HG03060 (cell line): ENCODE results near the gene CWF19L2.
"Not testable (repeated sequence)": the region's sequence is repeated elsewhere in the genome, so short reads cannot be mapped to it uniquely, and the experiment has no call there.

Experiments used
- ATAC-seq: cut with Tn5 transposase; IDR thresholded peaks from one replicate; pipeline ENCODE4 v1.9.1; 2021; ENCODE audit warnings: low read depth, moderate number of reproducible peaks; ENCODE audit not compliant: unreplicated experiment

CWF19L2 gene

DNA sequence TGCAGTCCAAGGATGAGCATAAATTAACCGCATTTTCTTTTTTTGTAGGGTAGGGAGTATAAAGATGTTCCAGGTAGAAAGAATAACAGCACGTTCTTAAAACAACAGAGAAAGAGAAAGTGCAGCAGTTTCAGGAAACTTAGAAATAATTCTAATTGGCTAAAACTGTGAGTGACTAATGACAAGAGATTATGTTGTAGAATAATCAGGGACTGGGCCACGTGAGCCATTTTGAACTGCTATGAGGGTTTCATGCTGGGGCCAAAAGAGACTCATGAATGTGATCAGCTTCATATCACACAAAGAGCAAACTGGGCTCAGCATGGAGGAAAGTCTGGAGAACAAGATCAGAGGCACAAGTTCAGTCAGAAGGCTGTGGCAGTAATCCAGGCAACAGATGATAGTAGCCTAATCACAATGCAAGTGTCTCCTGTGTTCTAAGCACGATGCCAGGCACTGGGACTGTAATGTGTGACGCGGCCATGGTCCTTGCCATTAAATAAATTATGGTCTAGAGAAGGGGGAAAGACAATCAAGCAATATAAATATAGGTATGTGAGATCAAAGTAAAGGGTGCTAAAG lies 17.9 kb downstream of the CWF19L2 start:
- no peak for ATAC-seq

DNA sequence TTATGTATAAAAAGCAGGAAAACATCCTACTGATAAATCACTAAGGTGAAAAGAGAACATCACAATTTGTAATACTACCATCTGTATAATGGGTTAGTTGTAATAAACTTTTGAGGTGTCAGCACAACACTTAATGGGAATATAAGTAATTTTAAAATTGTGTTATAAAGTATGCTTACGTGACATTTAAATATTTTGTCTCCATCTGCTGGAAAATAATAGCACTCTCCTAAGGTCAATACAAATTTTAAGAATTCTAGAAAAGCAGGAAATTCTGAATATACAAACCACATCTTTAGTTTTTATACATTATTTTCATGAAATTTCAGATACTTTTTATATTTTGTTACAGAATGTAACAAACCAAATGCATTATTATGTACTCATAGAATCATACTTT lies 19.5 kb downstream of the CWF19L2 start:
- no peak for ATAC-seq

DNA sequence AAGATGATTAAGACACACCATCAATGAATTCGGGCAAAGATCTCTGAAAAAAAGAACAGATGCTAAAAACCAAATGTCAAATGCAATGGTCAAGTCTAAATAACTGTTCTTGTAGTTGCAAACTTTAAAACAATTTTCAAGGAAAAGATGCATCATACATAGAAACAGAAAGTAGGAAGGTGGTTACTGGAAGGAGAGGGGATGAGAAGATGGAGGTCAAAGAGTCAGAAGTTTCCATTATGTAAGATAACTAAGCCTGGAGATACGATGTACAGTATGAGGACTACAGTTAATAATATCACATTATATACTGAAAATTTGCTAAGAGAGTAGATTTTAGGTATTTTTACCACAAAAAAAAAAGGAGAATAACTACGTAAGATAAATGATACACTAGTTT lies 27.1 kb downstream of the CWF19L2 start:
- no peak for ATAC-seq

DNA sequence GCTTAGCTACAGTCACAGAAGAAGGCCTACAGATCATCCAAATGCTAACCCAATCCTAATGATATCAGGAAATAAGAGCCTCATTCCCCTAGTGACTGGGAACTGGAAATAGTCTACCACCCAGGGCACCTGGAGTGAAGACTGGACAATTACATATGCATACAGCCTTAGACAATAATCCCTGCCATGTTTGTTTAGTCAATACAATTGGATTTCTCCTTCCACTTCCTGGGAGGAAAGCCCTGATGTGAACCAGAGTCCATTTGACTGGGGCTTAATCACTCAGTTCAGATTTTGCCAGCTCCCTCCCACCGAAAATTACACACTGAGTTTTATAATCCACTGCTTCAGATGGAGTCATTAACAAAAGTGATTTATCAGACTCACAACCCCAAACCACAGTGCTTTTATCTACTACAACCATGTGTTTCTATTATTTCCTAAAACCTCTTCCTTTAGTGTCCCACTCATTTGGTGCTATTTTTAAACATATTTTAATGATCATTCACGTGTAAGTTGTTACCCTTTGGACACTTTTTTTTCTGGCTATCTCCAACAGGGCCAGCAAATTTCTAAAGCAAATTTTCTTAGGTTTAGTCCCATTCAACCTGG lies 29.9 kb downstream of the CWF19L2 start:
- no peak for ATAC-seq

DNA sequence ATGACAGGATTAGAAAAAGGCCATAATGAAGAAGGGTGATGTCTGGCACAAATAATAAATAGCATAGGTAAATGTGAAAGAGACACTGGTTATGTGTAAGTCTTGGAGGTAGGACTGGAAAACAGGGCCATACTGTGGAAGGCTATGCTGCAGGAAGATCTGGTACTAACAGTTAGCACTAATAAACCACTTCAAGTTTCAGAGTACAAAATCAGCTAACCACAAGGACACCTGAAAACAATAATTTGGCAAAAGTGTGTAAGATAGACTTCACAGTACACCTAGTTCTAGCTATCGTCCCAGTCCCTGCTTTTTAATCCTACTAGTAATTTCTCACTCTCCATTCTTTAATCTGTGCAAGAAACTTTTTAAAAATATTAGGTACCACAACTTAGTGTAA lies 44.3 kb downstream of the CWF19L2 start:
- no peak for ATAC-seq

DNA sequence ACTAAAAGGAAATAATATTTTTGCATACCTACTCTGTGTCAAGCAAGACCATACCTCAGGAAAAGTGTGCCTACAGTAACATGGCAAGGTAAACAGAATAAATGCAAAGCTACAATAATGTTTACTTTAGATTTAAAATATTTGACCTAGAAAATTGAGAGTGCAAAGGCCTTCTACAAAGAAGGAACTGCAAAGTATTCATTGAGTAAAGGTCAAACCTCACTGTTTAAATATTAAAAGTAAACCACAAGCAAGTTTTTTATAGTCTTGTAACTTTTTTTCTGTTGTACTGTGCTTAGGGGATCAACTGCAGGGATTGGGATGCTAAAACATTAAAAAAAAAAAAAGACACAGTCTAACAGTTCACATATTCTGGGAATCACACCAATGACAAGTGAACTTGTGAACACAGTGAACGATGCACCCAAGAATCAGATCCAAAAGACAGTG lies 48.8 kb downstream of the CWF19L2 start:
- peak; percentile 52 for ATAC-seq

DNA sequence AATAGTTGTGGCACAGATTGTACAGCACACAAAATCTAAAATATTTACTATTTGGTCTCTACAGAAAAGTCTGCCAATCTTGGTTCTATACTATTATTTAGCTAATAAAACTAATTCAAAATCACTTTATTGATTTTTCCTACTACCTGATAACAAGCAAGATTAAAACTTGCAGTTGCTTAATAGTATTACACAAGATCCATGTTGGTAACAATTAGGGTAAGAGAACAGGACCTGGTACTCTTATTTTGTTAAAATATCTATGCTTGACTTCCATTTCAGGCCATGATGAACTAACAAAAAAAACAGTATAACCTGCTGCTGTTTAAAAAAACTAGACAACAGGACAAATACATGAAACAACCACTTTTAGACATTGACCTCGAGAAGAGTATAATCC lies 52.4 kb downstream of the CWF19L2 start:
- no peak for ATAC-seq

DNA sequence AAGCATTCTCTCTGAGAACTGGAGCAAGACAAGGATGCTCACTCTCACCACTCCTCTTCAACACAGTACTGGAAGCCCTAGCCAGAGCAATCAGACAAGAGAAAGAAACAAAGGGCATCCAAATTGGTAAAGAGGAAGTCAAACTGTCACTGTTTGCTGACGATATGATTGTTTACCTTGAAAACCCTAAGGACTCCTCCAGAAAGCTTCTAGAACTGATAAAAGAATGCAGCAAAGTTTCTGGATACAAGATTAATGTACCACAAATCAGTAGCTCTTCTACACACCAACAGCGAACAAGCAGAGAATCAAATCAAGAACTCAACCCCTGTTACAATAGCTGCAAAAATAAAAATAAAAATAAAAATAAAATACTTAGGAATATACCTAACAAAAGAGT lies 56.5 kb downstream of the CWF19L2 start:
- ATAC-seq, result not testable (repeated sequence)

DNA sequence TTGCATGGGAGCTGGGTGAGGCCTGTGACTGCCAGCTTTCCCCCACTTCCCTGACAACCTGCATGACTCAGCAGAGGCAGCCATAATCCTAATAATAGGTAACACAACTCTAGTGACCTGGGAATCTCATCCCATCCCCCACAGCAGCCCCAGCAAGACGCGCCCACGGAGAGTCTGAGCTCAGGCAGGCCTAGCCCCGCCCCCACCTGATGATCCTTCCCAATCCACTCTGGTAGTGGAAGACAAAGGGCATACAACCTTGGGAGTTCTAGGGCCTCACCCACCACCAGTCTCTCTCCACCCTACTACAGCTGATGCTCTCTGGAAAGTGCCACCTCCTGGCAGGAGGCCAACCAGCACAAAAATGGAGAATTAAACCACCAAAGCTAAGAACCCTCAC lies 60.3 kb downstream of the CWF19L2 start:
- no peak for ATAC-seq

DNA sequence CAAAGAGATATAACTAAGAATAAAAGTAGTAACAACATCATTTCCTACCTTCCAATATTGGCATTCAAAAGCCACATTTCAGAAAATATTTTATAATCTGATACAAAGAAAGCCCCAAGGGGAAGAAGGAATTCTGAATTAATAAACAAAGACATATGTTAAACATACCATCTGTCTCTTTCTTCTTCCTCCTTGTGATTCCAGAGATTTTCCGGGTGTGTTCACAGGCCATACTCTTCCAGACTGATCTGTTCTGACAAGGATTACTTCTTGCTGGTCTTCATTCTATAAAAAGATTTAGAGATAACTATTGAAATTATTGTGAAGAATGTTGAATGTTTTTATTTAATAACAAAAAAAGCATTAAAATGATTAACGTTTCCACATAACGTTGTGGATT lies 65.0 kb downstream of the CWF19L2 start:
- no peak for ATAC-seq

DNA sequence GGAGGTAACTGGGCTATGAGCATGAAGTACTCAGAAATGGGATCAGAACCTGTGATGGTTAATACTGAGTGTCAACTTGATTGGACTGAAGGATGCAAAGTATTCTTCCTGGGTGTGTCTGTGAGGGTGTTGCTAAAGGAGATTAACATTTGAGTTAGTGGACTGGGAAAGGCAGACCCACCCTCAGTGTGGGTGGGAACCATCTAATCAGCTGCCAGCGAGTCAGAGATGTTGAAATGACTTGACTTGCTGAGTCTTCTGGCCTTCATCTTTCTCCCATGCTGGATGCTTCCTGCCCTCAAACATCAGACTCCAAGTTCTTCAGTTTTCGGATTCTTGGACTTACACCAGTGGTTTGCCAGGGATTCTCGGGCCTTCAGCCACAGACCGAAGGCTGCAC lies 66.9 kb downstream of the CWF19L2 start:
- not testable (repeated sequence) for ATAC-seq

DNA sequence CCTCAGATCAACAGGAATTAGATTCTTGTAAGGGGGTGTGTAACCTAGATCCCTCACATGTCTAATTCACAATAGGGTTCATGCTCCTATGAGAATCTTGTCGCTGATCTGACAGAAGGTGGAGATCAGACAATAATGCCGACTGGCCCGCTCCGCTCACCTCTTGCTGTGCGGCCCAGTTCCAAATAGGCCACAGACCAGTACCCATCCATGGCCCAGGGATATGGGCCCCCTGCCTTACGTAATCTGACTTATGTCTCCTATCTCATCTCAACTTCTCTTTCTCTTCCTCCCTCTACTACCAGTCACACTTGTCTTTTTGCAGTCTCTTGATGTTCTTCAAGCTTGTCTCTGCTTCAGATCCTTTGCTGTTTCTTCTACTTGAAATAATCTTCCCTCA lies 70.0 kb downstream of the CWF19L2 start:
- ATAC-seq, result no peak

DNA sequence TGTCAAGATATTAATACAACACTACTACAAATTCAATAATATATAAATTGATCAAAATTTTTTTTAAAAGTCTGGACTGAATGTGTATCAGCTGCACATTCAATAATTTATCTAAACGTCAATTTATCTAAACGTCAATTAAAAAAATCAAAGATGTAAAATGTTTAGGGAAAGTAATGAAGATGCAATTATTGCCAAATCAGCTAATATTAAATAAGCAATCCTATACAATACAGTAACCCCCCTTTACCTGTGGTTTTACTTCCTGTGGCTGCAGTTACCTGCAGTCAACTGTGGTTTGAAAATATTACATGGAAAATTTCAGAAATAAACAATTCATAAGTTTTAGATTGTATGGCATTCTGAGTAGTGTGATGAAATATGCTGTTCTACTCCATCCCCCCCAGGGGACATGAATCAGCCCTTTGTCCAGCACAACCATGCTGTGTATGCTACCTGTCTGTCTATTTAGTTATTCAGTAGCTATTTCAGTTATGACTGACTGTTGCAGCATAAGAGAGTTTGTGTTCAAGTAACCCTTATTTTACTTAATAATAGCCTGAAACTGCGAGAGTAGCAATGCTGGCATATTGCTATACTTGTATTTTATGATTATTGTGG lies 72.2 kb downstream of the CWF19L2 start:
- ATAC-seq, result no peak

DNA sequence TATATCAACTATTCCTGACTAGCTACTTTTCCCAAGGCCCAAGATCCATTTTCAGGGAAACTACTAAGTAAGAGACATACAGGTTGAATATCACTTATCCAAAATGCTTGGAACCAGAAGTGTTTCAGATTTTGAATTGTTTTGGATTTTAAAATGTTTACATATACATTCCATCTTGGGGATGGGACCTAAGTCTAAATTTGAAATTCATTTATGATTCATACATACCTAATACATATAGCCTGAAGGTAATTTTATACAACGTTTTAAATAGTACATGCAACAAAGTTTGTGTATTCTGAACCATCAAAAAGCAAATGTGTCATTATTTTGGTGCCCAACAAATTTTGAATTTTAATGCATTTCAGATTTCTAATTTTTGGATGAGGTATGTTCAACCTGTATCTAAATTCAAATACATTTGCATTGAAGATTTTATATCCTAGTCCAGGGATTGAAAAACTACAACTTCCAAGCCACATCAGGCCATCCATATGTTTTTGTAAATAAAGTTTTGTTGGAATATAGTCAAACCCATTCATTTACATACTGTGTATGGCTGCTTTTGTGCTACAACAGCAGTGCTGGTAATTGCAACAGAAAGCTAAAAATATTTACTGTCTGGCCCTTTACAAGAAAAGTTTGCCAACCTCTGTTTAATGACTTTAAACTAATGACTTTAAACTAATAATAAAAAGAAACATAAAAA lies 73.3 kb downstream of the CWF19L2 start:
- ATAC-seq, result no peak

DNA sequence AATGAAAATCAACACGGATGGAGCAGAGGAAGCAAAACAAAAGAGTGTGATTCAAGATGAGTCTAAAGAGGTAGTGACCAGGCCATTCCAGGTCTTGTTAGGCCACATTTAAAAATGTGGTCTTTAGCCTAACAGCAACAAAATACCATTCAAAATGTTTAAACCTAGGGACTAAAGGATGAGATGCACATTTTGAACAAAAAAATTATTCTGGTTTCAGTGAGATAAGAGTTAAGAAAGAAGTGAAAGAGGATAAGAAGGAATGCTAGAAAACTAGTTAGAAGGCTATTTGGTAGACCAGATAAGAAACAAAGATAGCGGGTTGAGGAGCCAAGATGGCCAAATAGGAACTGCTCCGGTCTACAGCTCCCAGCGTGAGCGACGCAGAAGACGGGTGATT lies 85.2 kb downstream of the CWF19L2 start:
- no peak for ATAC-seq

DNA sequence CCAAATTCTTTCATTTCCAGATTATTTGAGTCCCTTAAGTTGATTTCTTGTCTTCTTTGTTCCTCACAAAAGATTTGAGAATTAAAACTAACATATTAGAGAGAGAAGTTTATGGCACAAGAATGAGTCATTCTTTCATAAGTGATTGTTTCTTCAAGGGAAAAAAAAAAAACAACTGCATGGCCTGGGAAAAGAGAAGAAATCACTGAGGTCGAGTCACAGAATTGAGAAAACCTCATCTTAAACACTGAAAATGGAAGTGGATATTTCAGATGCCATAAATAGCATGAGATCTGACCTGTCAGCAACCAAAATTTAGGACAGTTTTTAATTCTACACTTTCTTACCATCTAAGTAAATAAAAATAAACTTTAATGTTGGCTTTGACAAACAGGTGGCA lies 87.2 kb downstream of the CWF19L2 start:
- no peak for ATAC-seq

DNA sequence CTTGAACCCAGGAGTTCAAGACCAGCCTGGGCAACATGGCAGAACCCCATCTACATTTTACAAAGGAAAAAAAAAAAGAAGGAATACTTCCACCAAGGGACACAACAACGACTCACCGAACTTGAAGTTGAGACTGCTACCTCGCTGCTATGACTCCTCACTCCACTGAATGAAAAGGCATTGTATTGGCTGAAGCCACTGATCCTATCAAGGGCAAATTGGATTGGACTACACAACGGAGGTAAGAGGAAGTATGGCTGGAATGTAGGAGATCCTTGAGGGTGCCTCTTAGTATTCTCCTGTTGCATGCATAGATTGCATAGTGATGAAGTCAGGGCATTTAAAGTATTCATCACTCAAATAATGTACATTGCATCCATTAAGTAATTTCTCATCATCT lies 97.9 kb downstream of the CWF19L2 start:
- no peak for ATAC-seq

DNA sequence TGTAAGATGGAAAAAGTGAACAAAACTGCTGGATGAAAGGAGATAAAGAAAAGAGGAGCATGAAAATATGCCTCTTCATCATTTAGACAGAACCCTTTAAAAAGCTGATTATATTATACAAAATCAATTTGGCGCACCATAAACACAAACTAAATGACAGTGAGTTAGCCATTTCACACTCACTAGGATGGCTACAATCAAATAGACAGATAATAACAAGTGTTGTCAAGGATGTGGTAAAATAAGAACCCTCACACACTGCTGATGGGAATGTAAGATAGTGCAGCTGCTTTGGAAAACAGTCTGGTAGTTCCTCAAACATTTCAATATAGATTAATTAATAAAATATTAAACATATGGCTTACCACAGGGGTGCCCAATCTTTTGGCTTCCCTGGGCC lies 99.7 kb downstream of the CWF19L2 start:
- ATAC-seq, result no peak

DNA sequence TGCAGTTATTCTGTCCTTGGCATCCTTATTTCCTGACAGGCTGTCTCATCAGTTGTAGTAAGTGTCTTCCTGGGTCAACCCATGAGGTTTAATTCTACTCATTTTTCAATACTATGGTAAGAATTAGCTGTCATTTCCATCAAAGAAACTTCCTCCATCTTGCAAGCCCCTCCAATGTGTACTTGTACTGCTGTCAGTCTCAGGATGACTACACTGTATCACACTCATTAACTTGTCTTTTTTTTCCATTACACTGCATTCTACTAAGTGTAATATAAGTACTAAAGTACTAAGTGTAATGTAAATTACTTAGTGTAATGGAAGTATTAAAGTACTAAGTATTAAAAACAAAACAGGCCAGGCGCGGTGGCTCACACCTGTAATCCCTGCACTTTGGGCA lies 102.8 kb downstream of the CWF19L2 start:
- ATAC-seq, result no peak

DNA sequence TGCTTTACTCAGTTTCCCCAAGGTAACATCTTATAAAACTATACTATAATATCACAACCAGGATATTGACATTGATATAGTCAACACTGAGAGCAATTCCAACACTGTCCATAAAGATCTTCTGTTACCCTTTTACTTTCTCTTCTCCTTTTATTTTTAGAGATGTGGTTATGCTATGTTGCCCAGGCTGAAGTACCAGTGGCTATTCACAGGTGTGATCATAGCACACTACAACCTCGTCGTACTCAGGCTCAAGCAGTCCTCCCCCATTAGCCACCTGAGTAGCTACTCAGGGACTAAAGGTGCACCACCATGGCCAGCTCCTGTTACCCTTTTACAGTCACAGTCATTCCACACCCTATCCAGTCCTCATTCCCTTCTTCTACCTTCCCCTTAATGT lies 119.7 kb downstream of the CWF19L2 start:
- peak; percentile 81 for ATAC-seq

DNA sequence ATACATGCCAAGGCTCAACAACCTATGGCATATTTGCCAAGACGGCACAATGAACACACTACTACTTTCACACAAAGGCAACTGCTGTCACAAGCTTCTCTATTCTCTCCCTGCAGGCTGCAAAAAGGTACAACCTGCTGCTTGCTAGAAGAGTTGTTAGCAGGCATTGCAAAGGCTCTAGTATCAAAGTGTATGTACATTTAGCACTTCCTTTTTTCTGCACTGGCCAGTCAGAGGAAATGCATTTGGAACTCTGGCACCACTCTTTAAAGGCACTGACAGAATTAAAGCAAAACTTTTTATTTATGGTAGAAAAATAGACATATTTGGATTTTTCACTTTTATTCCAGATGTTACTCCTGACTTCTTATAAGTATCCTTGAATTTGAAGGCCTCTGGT lies 125.9 kb downstream of the CWF19L2 start:
- no peak for ATAC-seq

DNA sequence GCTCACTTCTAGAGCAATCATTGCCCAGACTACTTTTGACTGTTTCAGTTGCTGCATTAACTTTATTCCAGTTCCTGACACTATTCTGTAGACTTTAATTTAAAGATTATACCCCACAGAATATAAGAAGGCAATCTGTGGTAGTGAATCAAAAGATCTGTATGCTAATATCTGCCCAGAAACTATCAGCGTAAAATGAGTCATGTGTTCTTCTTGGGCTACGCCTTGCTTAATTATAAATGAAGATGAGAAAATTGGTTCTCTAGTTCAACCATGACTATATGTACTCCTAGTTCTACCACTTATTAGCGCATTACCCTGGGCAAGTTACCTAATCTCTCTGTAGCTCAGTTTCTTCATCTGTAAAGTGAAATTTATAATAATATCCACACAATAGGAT lies 128.5 kb downstream of the CWF19L2 start:
- ATAC-seq, result no peak
